ENCODE measurements around the gene FAM83D.

- TF ChIP-seq EZH2phosphoT487 (IDR thresholded peaks at IDR 0.05; ENCODE audit: borderline replicate concordance, low read length) = no peak
- TF ChIP-seq CTCF (IDR thresholded peaks at IDR 0.05; ENCODE audit: low read depth, low read length, poor library complexity, severe bottlenecking) = no peak
Observed at GRCh38 chr20:38917657-38918056, 8.6 kb upstream of the FAM83D start.
